ENCODE results near the gene IL20RA.
A peak's percentile ranks its signal among the peaks of the same experiment; 100 is the strongest.
"Not testable (repeated sequence)": the region's sequence is repeated elsewhere in the genome, so short reads cannot be mapped to it uniquely, and the experiment has no call there.

IL20RA gene

GRCh38 chr6:137006056-137006455 lies 38.7 kb downstream of the IL20RA start:
- no peak for DNase-seq

- DNase-seq = no peak
Measured at GRCh38 chr6:137005073-137005472, 39.7 kb downstream of the IL20RA start.

GRCh38 chr6:137002505-137002904 lies 42.3 kb downstream of the IL20RA start:
- DNase-seq = no peak

GRCh38 chr6:137001977-137002302 lies 42.8 kb downstream of the IL20RA start:
- no peak for DNase-seq

- DNase-seq = no peak
Measured at GRCh38 chr6:137001299-137001976, 43.3 kb downstream of the IL20RA start.

- DNase-seq = no peak
Measured at GRCh38 chr6:137000825-137001224, 43.9 kb downstream of the IL20RA start.

GRCh38 chr6:136995521-136995920 lies 49.2 kb downstream of the IL20RA start:
- DNase-seq = no peak

GRCh38 chr6:136994782-136995181 lies 50.0 kb downstream of the IL20RA start:
- DNase-seq = no peak

GRCh38 chr6:136992113-136992512 lies 52.7 kb downstream of the IL20RA start:
- no peak for DNase-seq

GRCh38 chr6:136991646-136992045 lies 53.1 kb downstream of the IL20RA start:
- no peak for DNase-seq

- DNase-seq = no peak
Measured at GRCh38 chr6:136990754-136991153, 54.0 kb downstream of the IL20RA start.

GRCh38 chr6:136990242-136990578 lies 54.6 kb downstream of the IL20RA start:
- DNase-seq = no peak

- DNase-seq = peak; percentile 57
Measured at GRCh38 chr6:136989571-136990241, 55.1 kb downstream of the IL20RA start.

GRCh38 chr6:136987526-136987925 lies 57.2 kb downstream of the IL20RA start:
- DNase-seq = no peak

GRCh38 chr6:136985502-136985901 lies 59.3 kb downstream of the IL20RA start:
- DNase-seq = no peak

GRCh38 chr6:136984578-136984977 lies 60.2 kb downstream of the IL20RA start:
- no peak for DNase-seq

GRCh38 chr6:136983687-136984086 lies 61.1 kb downstream of the IL20RA start:
- no peak for DNase-seq

GRCh38 chr6:136982928-136983327 lies 61.8 kb downstream of the IL20RA start:
- DNase-seq = no peak

GRCh38 chr6:136980070-136980469 lies 64.7 kb downstream of the IL20RA start:
- DNase-seq = no peak

GRCh38 chr6:136979206-136979605 lies 65.6 kb downstream of the IL20RA start:
- DNase-seq = no peak

GRCh38 chr6:136977075-136977474 lies 67.7 kb downstream of the IL20RA start:
- DNase-seq = no peak

GRCh38 chr6:136975089-136975715 lies 69.6 kb downstream of the IL20RA start:
- DNase-seq = no peak

- not testable (repeated sequence) for DNase-seq
Measured at GRCh38 chr6:136973781-136974180, 71.0 kb downstream of the IL20RA start.

- no peak for DNase-seq
Measured at GRCh38 chr6:136971609-136972008, 73.2 kb downstream of the IL20RA start.

- no peak for DNase-seq
Measured at GRCh38 chr6:136969930-136970329, 74.8 kb downstream of the IL20RA start.

All from right forelimb (tissue), 1 donor.